ENCODE data around the gene AGBL1. TPM values are rescaled to one million over a fixed set of nuclear protein-coding genes. Genes with fewer than 3 reads are reported as not detected.

The AGBL1 gene
- 0.02 TPM in 1 of 2 replicates, not detected in the other for total RNA-seq (2014; rRNA removed; shearing (Covaris generic))
- not detected in 2 replicates for polyA plus RNA-seq (2014; cell fraction: nucleus; rRNA removed)

- no peak for DNase-seq (ENCODE audit: extremely low read depth, low read depth)
Measured at GRCh38 chr15:86079508-86080266, at the start of gene AGBL1. Gene AGBL1, plus strand, starts transcription at chr15:86079871.

- DNase-seq (ENCODE audit: extremely low read depth, low read depth), result no peak
Measured at GRCh38 chr15:86034904-86035303, 44.8 kb upstream of the AGBL1 start.

- DNase-seq (ENCODE audit: extremely low read depth, low read depth), result no peak
Measured at GRCh38 chr15:86036243-86036642, 43.4 kb upstream of the AGBL1 start.

- DNase-seq (ENCODE audit: extremely low read depth, low read depth), result no peak
Measured at GRCh38 chr15:86038491-86038890, 41.2 kb upstream of the AGBL1 start.

GRCh38 chr15:86040356-86041033, 39.2 kb upstream of the AGBL1 start:
- DNase-seq (ENCODE audit: extremely low read depth, low read depth), result no peak

- no peak for DNase-seq (ENCODE audit: extremely low read depth, low read depth)
Measured at GRCh38 chr15:86041399-86041798, 38.3 kb upstream of the AGBL1 start.

GRCh38 chr15:86042226-86042625, 37.4 kb upstream of the AGBL1 start:
- no peak for DNase-seq (ENCODE audit: extremely low read depth, low read depth)

GRCh38 chr15:86044981-86045380, 34.7 kb upstream of the AGBL1 start:
- DNase-seq (ENCODE audit: extremely low read depth, low read depth), result no peak

- no peak for DNase-seq (ENCODE audit: extremely low read depth, low read depth)
Measured at GRCh38 chr15:86054338-86054737, 25.3 kb upstream of the AGBL1 start.

- DNase-seq (ENCODE audit: extremely low read depth, low read depth), result no peak
Measured at GRCh38 chr15:86055688-86056087, 24.0 kb upstream of the AGBL1 start.

GRCh38 chr15:86059851-86060250, 19.8 kb upstream of the AGBL1 start:
- no peak for DNase-seq (ENCODE audit: extremely low read depth, low read depth)

GRCh38 chr15:86060674-86061073, 19.0 kb upstream of the AGBL1 start:
- no peak for DNase-seq (ENCODE audit: extremely low read depth, low read depth)

- no peak for DNase-seq (ENCODE audit: extremely low read depth, low read depth)
Measured at GRCh38 chr15:86061581-86061980, 18.1 kb upstream of the AGBL1 start.

- no peak for DNase-seq (ENCODE audit: extremely low read depth, low read depth)
Measured at GRCh38 chr15:86062646-86063243, 16.9 kb upstream of the AGBL1 start.

- DNase-seq (ENCODE audit: extremely low read depth, low read depth), result no peak
Measured at GRCh38 chr15:86063356-86064095, 16.1 kb upstream of the AGBL1 start.

GRCh38 chr15:86064326-86064725, 15.3 kb upstream of the AGBL1 start:
- DNase-seq (ENCODE audit: extremely low read depth, low read depth), result no peak

- no peak for DNase-seq (ENCODE audit: extremely low read depth, low read depth)
Measured at GRCh38 chr15:86066174-86066834, 13.4 kb upstream of the AGBL1 start.

- no peak for DNase-seq (ENCODE audit: extremely low read depth, low read depth)
Measured at GRCh38 chr15:86073281-86073680, 6.4 kb upstream of the AGBL1 start.

- no peak for DNase-seq (ENCODE audit: extremely low read depth, low read depth)
Measured at GRCh38 chr15:86076468-86076867, 3.2 kb upstream of the AGBL1 start.

- no peak for DNase-seq (ENCODE audit: extremely low read depth, low read depth)
Measured at GRCh38 chr15:86077070-86077469, 2.6 kb upstream of the AGBL1 start.

All from NCI-H460 (cell line).